HG02943 (cell line): ENCODE data around the gene OSGEPL1.
A peak's percentile ranks its signal among the peaks of the same experiment; 100 is the strongest.
"Not testable (repeated sequence)": the region's sequence is repeated elsewhere in the genome, so short reads cannot be mapped to it uniquely, and the experiment has no call there.

Experiments
- ATAC-seq: cut with Tn5 transposase; IDR thresholded peaks from one replicate; pipeline ENCODE4 v1.9.1; 2021; ENCODE audit warnings: mild to moderate bottlenecking, low read depth, moderate library complexity; ENCODE audit not compliant: unreplicated experiment

The OSGEPL1 gene, protein sequence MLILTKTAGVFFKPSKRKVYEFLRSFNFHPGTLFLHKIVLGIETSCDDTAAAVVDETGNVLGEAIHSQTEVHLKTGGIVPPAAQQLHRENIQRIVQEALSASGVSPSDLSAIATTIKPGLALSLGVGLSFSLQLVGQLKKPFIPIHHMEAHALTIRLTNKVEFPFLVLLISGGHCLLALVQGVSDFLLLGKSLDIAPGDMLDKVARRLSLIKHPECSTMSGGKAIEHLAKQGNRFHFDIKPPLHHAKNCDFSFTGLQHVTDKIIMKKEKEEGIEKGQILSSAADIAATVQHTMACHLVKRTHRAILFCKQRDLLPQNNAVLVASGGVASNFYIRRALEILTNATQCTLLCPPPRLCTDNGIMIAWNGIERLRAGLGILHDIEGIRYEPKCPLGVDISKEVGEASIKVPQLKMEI

GRCh38 chr2:189762551-189763298 is at the start of gene OSGEPL1:
Gene OSGEPL1, minus strand, starts transcription at chr2:189762792. Its CDS starts 1,152 bp downstream, at chr2:189761640.
- ATAC-seq: peak; percentile 97

DNA sequence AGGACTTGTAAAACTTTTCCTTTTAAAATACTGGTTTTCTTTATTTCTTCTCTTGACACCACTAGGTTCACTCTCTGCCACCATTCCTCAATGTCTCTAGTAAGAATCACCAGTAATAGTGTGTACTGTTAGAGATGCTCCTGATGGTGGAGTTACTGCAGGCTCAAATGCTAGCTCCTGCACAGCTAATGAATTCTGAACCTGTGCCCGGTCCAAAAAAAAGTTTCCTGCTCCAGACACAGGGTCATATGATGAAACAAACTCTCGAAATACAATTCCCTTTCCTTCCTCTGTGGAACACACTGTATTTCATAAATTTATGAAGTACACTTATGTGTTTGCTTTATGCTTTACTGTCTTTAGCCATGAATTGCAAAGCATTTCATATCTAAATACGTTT is 40.8 kb upstream of the OSGEPL1 start:
- ATAC-seq: no peak

- ATAC-seq: no peak
These were observed 39.9 kb upstream of the OSGEPL1 start for GRCh38 chr2:189802396-189802912.

DNA sequence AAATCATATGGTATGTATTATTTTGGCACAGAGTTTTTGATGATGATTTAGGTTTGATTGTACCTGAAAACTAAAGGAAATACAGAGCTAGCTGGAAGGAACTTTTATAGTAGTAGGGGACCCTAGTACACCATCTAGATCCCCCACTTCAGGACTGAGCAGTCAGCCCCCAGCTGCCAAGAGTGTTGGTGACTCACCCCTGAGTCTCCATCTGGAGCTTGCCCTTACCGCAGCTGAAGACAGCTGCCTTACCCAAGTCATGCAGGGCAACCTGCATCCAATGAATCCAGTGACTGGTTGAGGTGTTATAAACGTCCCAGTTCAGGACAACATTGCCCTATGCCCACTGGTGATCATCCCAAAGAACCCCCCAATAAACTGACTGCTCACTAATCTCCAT is 36.9 kb upstream of the OSGEPL1 start:
- ATAC-seq: no peak

- ATAC-seq: no peak
These were observed 36.4 kb upstream of the OSGEPL1 start for GRCh38 chr2:189799030-189799331.

GRCh38 chr2:189798312-189799029 is 35.9 kb upstream of the OSGEPL1 start:
- ATAC-seq: peak; percentile 85

DNA sequence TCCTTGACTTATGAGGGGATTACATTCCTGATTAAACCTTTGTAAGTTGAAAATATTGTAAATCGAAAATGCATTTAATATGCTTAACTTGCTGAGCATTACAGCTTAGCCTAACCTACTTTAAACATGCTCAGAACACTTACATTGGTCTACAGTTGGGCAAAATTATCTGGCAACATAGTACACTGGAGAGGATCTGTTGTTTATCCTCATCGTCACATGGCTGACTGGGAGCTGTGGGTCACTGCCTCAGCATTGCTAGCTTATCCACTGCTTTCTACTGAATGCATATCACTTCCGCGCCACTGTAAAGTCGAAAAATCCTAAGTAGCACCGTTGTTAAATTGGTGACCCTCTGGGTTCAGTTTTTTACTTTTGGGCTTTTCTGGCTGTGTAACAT is 35.3 kb upstream of the OSGEPL1 start:
- no peak for ATAC-seq

DNA sequence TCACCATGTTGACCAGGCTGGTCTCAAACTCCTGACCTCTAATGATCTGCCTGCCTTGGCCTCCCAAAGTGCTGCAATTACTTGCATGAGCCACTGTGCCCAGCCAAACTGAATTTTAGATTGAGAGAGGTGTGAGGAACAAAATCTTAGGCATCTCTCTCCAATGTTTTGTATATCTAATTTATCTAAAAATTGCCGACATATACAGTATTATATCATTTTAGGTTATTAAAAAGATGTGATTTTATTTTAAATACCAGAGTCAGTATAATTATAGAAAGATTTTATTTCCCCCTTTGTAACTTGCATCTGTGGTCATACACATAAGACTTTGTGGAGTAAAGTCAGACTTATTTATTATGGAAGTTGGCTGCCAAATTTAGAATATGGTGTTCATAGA is 31.7 kb upstream of the OSGEPL1 start:
- no peak for ATAC-seq

- no peak for ATAC-seq
These were observed 28.9 kb upstream of the OSGEPL1 start for GRCh38 chr2:189791338-189792042.

GRCh38 chr2:189783927-189784867 is 21.6 kb upstream of the OSGEPL1 start, which contains the start of the genes ORMDL1 and PMS1:
Gene ORMDL1, minus strand, starts transcription at chr2:189784339. Its CDS starts 1,744 bp downstream, at chr2:189782595.
Gene PMS1, plus strand, starts transcription at chr2:189784450. Its CDS starts 7,360 bp downstream, at chr2:189791810.
- ATAC-seq: peak; percentile 96

- peak; percentile 17 for ATAC-seq
These were observed 20.9 kb upstream of the OSGEPL1 start for GRCh38 chr2:189783451-189783926.

DNA sequence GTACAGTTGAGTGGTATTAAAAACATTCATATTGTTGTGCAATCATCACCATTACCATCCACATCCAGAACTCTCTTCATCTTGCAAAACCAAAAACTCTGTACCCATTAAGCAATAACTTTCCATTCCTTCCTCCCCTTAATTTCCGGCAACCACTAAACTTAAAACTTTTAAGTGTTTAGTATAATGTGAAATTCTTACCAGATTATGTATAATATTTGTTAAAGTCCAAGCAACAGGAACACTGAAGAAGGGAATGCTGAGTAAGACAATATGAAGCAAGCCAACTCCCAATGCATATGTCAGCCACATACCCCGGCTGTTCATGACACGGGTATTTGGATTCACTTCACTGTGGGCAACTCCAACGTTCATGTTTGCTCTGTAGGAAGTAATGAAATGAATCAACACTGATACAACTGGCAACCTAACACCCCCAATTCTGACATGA is 19.7 kb upstream of the OSGEPL1 start:
- no peak for ATAC-seq

DNA sequence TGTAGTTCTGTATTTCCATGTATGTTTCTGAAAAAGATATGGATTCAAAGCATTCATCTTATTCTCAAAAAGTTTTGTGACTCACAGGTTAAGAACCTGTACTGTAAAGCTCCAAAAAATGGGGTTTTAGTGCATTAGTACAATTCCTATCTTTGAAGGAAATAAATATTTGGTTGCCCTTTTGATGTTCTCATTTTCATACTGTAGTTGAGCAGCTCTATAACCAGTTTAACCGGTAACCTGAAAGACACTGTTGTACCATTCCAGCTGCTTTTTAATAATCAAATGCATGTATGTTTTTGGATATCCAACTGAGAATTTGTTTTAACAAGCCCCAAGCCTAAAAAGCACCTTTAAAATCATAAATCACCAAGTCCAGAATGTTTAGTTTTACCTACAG is 9.6 kb upstream of the OSGEPL1 start:
- ATAC-seq: no peak

GRCh38 chr2:189770590-189771322 is 8.2 kb upstream of the OSGEPL1 start:
- no peak for ATAC-seq

DNA sequence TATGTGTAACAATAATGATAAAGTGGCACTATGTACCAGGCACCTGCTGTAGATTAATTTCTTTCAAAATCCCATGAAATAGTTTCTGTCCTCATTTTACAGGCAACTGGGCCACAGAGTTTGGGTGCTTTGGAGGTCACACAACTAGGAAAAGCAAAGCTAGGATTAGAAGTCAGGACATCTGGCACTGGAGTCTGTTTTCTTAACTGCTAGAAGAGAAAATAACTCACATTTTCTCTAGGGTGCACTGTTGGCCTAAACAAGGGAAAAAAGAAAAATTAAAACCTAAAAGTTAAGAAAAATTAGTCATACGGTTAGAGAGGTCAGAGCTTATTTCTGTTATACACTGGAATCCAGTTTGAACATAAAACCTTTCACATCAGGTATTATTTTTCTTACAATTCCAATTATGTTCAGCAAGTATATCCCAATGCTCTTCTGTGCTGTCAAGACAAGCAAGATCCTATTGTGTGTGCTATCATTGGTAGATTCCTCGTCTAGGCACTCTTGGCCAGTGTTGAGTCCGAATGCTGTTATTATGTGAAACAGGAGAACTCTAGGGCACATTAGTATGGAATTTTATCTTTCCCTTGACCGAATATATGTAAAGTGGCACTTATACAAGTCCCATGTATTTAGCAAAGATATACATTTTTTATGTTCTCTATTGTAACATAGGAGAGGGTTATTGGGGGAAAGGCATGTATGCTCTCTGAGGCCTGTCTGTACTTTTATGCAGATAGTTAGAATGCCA is 1.5 kb upstream of the OSGEPL1 start:
- no peak for ATAC-seq

DNA sequence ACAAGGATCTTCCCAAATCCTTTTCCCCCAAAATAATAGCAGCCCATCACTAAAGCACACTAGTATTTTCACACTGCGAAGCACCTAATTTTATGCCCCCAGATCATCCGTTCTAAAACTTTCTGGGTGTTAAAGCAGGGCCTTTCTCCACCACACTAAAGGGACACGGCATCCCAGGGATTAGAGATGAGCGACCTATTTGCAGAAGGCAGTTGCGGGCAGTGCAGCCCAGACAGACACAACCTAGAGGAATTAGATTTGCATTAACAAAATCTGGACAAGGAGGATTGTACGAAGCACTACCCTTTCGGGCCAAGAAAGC is 402 bp downstream of the OSGEPL1 start:
- no peak for ATAC-seq

DNA sequence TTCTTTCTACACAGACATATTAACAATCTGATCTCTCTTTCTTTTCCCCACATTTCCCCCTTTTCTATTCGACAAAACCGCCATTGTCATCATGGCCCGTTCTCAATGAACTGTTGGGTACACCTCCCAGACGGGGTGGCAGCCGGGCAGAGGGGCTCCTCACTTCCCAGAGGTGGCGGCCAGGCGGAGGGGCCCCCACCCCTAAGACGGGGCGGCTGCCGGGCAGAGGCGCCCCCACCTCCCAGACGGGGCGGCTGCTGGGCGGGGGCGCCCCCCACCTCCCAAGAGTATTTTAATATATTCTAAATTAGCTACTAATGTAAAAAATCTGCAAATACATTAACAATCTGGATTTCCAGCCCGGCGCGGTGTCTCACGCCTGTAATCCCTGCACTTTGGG is 2.4 kb downstream of the OSGEPL1 start:
- ATAC-seq: not testable (repeated sequence)
